Measurements from ENCODE around the gene SH2B3.

The SH2B3 gene

GRCh38 chr12:111443586-111443985 is 37.9 kb downstream of the SH2B3 start:
- DNase-seq (ENCODE audit: low read depth in 3 of 3): peak in 1 of 3 donors; percentile 59

- DNase-seq (ENCODE audit: low read depth in 3 of 3): no peak
These were observed 38.7 kb downstream of the SH2B3 start for GRCh38 chr12:111444314-111444924.

GRCh38 chr12:111444925-111445725 is 39.4 kb downstream of the SH2B3 start:
- DNase-seq (ENCODE audit: low read depth in 3 of 3): peak; percentile 75 to 87 (median 80)

GRCh38 chr12:111445726-111446581 is 40.2 kb downstream of the SH2B3 start:
- no peak for DNase-seq (ENCODE audit: low read depth in 3 of 3)

GRCh38 chr12:111446631-111447570 is 41.2 kb downstream of the SH2B3 start:
- no peak for DNase-seq (ENCODE audit: low read depth in 3 of 3)

GRCh38 chr12:111447571-111448265 is 42.0 kb downstream of the SH2B3 start:
- DNase-seq (ENCODE audit: low read depth in 3 of 3): no peak

GRCh38 chr12:111448266-111448830 is 42.6 kb downstream of the SH2B3 start:
- DNase-seq (ENCODE audit: low read depth in 3 of 3): no peak

- no peak for DNase-seq (ENCODE audit: low read depth in 3 of 3)
These were observed 43.4 kb downstream of the SH2B3 start for GRCh38 chr12:111448846-111449790.

GRCh38 chr12:111450676-111451075 is 45.0 kb downstream of the SH2B3 start:
- DNase-seq (ENCODE audit: low read depth in 3 of 3): no peak

GRCh38 chr12:111451232-111451631 is 45.5 kb downstream of the SH2B3 start:
- DNase-seq (ENCODE audit: low read depth in 3 of 3): no peak

- DNase-seq (ENCODE audit: low read depth in 3 of 3): no peak
These were observed 46.0 kb downstream of the SH2B3 start for GRCh38 chr12:111451649-111452129.

- DNase-seq (ENCODE audit: low read depth in 3 of 3): no peak
These were observed 47.6 kb downstream of the SH2B3 start for GRCh38 chr12:111453071-111453989.

- DNase-seq (ENCODE audit: low read depth in 3 of 3): no peak
These were observed 48.6 kb downstream of the SH2B3 start for GRCh38 chr12:111454311-111454710.

GRCh38 chr12:111454716-111455447 is 49.2 kb downstream of the SH2B3 start:
- no peak for DNase-seq (ENCODE audit: low read depth in 3 of 3)

GRCh38 chr12:111455448-111456320 is 50.0 kb downstream of the SH2B3 start:
- no peak for DNase-seq (ENCODE audit: low read depth in 3 of 3)

GRCh38 chr12:111457071-111457470 is 51.3 kb downstream of the SH2B3 start:
- no peak for DNase-seq (ENCODE audit: low read depth in 3 of 3)

Data from stimulated activated CD4-positive, alpha-beta T cell treated with anti-CD3 and anti-CD28 coated beads, TNF-alpha, amount 100 ng/mL, for 48 hours (primary cell).